22Rv1 (cell line): Measurements from ENCODE around the gene SLC12A8.

Experiments
- ZFX ChIP-seq: fragments of 450-650 bp; IDR thresholded peaks from 2 replicates; pipeline ENCODE4 v1.6.1; 2017; ENCODE audit warnings: antibody characterized with exemption, borderline replicate concordance
- TF ChIP-seq, protein P1 (sequence below): fragments of 450-650 bp; IDR thresholded peaks from 2 replicates; pipeline ENCODE4 v1.5.1; 2017; ENCODE audit warnings: mild to moderate bottlenecking

DNA sequence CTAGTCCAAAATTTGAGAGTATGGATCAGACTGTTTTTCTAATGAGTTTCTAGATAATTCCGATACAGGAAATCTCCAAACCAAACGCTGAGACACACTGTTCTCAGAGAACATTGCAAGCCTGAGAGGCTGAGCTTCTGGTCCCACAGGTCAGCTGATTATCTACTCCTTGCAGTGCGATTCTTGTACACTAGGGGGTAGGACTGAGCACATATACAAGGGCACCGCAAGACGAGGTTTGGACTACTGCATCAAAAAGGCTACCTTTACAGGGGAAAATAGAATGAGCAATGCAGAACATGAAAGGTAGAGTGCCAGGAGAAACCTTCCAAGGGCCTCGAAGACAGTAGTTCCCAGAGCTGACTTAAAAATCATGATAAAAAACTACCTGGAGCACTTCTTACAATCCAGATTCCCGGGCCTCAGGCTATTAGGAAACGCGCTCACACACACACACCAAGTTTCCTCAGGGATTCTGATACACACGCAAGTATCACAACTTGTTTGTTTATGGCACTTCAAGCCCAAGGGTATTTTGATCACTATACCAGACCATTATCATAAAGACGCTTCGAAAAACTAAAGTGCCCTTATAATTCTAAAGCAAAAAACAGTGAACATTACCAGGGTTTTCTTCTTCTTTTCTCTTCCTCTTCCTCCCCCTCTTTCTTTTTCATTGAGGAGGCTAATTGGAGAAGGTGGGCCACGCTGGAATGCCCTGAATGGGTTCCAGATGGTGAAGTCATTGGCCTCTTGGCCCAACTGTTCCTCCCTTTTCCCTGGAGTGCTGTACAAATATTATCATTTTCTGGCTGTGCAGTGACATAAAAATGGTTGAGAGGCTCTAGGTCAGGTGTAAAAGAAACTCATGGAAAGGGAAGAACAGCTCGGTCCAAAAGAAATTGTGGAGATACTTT is 61.8 kb downstream of the SLC12A8 start:
- TF ChIP-seq, protein P1, sequence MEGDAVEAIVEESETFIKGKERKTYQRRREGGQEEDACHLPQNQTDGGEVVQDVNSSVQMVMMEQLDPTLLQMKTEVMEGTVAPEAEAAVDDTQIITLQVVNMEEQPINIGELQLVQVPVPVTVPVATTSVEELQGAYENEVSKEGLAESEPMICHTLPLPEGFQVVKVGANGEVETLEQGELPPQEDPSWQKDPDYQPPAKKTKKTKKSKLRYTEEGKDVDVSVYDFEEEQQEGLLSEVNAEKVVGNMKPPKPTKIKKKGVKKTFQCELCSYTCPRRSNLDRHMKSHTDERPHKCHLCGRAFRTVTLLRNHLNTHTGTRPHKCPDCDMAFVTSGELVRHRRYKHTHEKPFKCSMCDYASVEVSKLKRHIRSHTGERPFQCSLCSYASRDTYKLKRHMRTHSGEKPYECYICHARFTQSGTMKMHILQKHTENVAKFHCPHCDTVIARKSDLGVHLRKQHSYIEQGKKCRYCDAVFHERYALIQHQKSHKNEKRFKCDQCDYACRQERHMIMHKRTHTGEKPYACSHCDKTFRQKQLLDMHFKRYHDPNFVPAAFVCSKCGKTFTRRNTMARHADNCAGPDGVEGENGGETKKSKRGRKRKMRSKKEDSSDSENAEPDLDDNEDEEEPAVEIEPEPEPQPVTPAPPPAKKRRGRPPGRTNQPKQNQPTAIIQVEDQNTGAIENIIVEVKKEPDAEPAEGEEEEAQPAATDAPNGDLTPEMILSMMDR = peak; percentile 86
- TF ChIP-seq ZFX = no peak
